NCI-H774 (cell line): ENCODE data around the gene STK32C.
"Not testable (repeated sequence)": the region's sequence is repeated elsewhere in the genome, so short reads cannot be mapped to it uniquely, and the experiment has no call there.

Source experiments
- DNase-seq: peaks from one replicate; lab custom pipeline; 2025; lab: John Stamatoyannopoulos, UW

Gene STK32C

DNA sequence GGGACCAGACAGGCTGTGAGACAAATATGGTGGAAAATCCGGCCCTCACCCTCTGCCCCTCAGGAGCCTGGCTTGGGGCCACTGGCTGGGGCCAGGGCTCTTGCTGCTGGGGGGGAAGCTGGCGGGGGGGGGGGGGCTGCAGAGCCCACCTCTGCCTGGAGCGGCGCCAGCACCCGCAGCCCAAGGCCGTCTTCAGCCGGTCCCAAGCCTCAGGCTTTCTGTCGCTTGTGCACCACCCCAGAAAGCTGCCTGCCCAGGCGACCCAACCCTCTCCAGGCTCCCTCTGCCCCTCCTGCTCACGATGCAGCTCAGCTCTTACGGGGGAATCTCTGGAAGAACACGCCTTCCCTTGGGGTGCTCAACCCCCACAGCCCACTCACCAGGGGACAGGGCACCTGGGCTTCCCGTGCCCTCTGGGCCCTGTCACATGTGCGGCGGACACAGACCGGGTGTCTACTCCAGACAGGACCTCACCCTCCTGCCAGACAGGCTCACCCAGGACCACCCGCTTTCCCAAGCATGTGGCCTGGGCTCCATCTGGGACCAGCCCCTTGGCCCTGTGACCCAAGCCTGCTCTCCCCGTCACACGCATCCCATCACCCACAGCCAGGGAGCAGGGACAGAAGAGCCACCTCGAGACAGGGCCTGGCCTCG, 77.1 kb downstream of the STK32C start:
- no peak for DNase-seq

DNA sequence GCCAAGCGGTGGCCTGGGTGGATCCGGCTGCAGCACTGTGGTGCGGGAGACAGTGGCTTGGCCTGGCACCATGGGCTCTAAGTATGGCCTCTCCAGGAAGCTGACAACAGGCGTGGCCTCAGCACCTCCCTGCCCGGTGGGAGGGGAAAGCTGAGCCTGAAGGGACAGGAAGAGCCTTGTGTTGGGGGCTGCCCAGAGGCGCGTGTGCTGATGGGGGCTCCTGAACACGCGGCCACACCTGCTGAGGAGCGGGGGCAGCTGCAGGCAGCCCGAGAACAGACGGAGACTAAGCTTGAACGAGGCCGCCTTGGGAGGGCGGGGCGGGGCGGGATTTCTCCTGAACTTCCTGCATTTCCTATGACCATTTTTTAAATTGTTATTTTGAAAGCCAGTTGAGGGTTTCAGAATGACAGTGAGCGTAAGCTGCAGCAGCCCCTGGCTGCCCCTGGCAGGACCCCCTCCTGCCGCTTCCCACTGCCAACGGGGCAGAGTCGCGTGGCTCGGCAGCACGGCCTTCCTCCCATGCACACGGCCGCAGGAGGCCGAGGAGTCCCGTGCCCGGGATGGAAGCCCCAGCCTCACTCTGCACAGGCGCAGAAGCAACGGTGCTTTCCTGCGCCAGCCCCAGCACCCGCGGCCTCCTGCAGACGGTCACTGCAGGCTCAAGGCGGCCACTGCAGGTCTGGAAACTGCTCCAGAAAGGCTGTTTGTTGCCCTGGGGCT, 77.8 kb downstream of the STK32C start:
- DNase-seq, result no peak

DNA sequence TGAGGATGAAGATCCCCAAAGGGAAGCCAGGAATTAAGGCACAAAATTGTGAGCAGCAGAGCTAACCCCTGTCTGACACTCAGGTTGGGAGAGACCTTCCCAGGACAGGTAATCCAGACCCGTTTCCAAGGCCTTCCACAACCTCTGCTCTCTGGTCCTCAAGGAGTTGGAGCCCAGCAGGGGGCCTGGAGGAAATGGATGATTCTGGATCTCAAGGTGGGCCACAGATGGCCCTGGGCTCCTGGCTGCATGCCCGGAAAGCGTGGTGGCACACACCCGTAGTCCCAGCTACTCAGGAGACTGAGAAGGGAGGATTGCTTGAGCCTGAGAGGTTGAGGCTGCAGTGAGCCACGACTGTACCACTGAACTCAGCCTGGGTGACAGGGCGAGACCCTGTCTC, 78.7 kb downstream of the STK32C start:
- DNase-seq, result no peak

DNA sequence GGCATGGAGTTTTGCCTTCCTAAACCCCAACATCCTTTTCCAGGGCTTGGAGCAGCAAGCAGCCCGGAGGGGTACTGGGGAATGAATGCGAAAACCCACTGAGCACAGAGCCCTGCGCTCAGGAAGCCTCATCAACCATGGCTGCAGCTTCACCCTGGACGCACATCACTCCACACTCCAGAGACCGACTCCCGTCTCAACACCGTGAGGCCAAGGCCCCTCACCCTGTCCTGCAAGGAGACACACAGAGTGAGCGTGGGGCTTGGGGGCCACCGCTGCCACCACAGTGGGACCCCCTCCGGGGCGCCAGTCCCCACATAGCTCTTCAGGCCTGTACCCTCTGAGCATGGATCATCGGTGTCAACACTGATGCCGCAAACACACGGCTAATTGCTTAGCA, 79.1 kb downstream of the STK32C start:
- no peak for DNase-seq

DNA sequence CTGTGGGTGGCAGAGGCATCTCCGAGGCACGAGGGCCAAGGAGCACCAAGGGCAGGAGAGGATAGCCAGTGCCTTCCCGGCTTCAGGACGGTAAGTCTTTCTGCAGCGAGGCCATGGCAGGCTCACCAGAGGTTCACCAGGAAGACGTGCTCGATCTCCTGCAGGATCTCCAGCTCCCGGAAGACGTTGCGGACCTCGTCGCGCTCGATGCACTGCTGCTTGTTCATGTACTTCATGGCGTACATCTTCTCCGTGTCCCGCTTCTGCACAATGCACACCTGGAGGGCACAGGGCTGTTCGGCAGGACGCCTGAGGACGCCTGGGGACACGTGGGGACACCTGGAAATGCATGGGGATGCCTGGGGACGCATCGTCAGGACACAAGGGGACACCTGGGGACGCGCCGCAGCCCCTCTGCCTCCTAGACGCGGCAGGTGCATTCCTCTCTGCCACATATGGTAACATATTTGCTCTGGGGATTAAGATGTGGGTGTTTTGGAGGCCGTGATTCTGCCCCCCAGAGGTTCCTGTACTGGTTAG, 79.8 kb downstream of the STK32C start:
- no peak for DNase-seq

DNA sequence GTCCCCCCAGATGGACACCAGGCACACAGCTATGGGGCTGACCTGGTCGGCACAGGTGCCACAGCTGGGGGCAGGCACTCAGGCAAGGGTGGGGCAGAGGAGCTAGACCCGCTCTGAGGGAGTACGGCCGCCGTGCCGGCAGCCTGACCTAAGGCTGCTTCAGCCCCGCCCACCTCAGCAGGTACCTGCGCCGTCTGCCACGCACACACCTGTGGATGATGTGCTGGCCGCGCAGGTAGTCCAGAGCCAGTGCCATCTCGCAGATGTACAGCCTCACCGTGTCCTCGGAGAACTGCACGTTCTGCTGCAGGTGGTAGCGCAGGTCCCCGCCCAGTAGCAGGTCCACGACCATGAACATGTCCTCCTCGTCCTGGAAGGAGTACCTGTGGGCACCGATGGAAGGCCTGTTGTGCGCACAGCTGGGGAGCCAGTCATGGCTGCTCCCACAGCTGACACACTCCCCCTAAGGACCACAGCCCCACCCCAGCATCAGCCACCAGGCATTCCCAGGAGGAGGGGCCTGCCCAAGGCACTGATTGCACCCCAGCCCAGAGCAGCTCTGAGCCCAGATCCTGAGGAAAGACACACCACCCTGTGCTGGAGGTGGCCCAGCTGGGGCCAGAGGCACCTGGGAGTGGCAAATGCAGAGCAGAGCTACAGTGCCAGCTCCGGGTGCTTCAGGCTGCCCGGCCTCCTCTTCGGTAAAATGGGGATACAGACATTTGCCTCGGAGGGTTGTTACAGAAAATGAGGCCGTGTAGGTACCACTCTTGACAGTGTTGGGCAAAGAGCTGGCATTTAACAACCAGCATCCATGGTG, 81.0 kb downstream of the STK32C start:
- DNase-seq, result no peak

DNA sequence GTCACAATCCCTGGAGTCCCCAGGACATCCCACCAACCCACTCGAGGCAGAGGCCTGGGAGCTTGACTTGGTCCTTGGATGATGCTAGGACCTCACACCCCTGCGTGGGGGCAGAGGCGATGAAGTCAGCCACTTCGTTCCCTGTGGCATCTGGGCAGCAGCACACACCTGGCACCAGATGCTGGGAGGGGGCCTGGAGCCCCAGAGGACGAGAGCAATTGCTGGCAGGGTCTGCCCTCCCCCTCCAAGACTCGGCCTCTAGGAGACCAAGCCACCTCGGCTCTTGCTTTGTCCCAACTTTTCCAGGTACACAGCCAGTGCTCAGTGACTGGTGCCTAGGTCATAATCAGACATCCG, 81.9 kb downstream of the STK32C start:
- no peak for DNase-seq

DNA sequence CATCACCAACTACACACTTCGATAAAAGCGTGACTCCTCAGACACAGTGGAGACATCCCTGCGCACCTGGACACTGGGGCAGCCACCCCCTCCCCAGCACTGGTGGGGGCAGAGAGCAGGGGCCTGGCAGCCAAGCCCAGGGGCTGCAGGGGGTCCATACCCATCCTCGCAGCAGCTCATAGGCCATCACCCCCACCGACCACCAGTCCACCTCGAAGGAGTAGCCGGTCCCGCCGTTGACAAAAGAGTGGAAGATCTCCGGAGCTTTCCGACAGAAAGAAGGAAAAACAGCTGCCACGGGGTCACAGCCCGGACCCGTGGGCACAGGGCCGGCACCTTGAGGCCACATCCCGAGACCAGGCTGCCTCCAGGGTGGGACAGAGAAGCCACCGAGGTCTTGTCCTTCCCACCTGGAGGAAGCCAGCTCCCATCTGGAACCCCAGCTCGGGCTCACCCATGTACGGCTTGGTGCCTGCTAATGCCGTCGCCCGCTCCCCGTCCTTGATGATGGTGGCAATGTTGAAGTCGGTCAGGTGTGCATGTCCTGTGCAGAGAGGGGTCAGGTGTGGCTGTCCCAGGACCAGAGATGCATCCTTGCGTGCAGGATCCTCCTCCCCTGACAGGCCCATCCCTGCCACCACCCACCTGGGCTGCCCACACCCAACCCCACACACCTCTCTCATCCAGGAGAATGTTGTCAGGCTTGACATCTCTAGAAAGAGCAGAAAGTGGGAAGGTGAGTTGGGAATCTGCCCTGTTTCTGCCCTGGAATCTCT, 82.5 kb downstream of the STK32C start:
- no peak for DNase-seq

DNA sequence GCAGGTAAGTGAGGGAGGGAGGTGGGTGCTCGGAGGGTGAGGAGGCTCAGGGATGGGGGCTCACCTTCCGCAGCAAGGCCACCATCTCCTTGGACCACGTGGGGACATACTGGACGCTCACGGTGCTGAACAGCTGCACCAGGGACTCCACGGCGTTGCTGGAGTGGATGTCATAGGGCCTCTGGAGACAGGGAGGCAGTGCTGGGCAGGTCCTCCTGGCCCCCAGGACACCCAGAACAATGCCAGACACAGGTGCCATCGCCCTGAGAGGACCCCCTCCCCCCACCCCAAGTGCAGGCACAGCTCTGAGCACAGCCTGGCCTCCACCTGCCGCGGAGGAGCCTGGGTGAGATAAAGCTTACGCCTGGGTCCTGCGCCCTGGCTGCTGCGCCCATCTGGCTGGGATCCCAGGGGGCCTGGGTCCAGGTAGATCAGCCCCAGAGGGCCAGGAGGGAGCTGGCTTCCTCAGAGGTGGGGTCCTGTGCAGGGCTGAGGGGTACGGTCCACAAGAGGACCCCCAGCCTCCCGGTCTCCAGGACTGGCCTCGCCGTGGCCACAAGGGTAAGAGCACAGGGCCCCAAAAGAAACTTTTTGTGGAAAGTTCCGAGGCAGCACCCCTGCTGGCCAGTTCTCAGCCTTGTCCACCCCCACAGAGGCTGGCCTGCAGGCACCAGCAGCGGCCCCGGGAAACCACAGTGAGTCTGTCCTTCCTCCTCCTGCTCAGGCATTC, 83.2 kb downstream of the STK32C start:
- DNase-seq, result no peak

DNA sequence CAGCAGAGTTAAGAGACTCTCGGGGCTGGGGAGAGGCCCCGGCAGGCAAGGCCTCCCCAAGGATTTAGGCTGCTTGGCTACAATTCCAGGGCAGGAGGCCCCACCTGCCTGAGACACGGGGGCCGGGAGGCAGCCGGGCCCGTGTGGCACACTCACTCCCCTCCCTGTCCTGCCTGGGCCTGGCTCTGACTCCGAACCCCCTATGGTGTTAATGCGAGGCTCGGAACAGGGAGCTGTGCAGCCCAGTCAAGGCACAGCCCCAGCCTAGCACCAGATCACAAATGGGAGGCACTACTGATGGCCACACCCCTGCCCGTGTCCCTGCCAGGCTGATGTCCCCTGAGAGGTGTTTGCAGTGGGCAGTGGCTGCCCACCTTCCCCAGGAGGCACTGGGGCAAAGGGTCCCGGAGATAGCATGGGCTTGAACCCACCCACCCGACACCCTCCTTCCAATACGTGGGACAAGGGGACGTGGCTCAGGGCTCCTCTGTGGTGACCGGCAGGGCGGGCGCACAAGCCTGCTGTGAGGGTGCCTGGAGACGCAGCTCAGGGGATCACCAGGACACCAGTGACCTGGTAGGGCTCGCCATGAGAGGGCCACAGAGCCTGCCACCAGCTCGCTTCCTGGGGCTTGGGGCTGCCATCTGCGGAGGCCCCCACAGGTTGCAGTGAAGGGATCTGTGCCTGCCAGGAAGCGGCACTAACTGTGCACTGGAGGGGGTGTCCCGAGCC, 84.0 kb downstream of the STK32C start:
- DNase-seq, result no peak

DNA sequence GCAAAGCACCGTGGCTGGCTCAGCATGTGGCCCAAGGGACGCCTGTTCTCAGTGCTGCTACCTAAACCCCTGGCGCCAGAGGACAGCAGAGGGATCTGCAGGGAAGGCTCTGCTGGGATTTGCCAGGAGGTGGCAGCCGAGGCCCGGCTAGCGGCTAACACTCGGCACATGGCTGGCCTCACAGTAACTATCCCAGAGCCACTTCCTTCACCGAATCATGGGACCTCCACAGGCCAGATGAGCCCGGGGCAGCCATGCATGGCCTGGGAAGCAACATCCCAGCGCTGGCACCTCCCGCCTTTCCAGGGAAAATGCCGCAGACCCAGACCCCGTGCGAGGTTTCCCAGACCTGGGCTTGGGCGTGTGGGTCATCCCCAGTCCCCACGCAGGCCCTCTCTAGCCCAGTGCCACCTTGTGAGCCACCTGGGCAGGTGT, 84.6 kb downstream of the STK32C start:
- DNase-seq, result no peak

DNA sequence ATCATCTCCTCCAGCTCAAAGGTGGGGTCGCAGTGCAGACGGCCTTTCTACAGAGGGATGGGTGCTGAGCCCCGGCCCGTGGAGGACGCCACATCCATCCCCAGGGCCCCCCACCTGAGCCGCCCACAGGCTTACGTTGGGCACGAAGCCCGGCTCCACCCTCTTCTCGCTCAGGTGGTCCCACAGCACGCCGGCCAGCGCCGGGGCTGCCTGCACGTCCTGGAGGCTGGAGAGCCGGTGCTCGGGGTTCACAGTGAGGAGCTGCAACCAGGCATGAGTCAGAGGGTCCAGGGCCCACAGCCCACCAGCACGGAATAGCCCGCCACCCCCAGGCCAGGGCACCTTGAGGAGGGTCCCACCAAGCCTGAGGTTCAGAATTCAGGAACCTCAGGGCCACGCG, 85.0 kb downstream of the STK32C start:
- DNase-seq, result no peak

DNA sequence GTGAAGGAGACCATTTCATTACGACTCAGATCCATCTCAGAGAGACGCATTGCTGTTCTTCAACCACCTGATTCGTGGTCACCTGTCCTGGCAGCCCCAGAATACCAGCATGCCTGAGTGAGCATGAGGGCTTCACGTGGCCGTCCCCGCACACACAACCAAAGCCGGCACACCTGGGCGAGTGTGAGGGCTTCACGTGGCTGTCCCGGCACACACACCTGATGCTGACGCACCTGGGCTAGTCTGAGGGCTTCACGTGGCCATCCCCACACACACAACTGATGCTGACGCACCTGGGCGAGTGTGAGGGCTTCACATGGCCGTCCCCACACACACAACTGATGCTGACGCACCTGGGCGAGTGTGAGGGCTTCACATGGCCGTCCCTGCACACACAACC, 86.8 kb downstream of the STK32C start:
- not testable (repeated sequence) for DNase-seq

DNA sequence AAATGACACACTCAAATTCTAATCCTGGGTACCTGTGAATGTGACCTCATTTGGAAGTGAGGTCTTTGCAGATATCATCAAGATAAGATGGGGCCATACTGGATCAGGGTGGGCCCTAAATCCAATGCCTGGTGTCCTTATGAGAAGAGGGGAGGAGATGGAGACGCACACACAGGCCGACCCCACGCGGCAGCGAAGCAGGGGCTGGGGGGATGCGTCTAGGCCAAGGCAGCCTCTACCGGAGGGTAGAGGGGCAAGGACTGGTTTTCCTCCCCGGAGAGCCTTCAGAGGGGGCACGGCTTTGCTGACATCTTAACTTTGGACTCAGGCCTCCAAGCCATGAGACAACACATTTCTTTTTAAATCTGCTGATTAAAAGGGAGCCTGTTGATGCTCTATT, 87.7 kb downstream of the STK32C start:
- no peak for DNase-seq

DNA sequence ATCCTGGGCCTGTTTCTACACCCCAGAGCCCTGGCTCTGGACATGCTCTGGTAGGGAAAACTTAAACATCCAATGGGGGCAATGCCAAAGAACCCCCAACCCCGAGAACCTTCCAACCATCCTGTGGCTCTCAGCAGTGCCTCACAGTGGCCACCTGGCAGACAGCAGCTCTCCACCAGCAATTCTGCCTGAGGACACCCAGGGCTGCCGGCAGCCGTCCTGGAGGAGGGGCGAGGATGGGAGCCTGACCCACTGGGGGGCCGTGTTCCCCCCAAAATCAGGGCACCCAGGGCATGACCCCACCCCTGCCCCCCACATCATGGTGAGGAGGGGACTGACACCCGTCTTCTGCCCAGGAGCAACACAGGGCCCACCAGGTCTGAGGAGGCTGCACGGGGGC, 88.3 kb downstream of the STK32C start:
- no peak for DNase-seq

DNA sequence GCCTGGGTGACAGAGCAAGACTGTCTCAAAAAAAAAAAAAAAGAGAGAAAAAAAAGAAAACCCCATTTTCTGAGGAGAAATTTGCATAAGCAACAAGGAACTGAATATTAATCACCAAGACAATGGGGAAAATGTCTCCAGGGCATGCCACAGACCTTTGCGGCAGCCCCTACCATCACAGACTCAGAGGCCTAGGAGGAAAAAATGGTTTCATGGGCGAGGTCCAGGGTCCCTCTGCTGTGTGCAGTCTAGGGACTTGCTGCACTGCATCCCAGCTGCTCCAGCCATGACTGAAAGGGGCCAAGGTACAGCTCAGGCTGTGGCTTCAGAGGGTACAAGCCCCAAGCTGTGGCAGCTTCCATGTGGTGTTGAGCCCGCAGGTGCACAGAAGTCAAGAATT, 91.3 kb downstream of the STK32C start:
- not testable (repeated sequence) for DNase-seq

DNA sequence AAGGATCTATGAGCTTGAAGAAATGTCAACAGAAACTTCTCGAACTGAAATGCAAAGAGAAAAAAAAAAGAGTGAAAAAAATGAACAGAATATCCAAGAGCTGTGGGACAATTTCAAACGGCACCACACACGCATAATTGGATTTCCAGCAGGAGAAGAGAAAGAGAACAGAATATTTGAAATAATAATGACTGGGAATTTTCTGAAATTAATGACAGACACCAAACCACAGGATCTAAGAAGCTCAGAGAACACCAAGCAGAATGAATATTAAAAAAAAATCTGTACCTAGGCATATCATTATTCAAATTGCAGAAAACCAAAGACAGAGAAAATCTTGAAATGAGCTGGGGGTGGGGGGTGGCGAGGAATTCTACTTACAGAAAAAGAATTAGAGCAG, 93.8 kb downstream of the STK32C start:
- DNase-seq, result no peak

DNA sequence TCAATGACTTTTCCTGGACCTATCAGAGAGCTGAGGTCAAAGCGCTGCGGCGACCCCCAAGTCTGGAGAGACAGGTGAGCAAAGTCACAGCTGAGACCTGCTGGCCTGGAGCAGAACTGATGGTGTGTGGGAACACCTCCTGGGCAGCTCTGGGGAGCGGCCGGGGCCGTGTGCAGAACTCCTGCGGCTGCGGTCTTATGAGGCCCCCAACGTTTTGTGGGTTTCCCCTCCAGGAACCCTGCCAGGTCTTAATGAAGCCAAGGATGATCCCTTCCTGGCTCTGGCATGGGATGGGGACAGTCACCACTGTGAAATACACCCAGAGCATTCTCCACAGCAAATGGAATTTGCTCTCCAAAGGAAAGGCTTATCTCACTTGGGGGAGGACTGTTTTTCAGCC, 94.9 kb downstream of the STK32C start:
- DNase-seq, result no peak

DNA sequence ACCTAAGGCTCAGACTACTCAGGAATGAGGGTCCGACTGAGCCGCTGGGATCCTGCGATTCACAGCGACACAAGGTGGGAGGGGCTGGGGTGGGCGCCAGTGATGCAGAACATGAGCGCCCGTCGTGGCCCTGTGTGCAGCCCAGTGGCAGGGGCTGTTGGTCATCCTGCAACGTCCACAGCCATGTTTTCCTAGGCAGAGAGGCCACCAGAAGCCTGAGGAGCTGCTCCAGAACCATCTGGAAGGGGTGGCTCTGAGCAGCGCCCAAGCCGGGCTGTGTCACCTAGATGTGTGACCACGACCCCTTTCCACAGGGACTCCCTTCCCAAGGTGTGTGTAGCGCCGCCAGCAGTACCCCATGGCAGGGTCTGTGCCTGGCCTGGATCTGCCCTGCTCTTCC, 96.5 kb downstream of the STK32C start:
- no peak for DNase-seq

DNA sequence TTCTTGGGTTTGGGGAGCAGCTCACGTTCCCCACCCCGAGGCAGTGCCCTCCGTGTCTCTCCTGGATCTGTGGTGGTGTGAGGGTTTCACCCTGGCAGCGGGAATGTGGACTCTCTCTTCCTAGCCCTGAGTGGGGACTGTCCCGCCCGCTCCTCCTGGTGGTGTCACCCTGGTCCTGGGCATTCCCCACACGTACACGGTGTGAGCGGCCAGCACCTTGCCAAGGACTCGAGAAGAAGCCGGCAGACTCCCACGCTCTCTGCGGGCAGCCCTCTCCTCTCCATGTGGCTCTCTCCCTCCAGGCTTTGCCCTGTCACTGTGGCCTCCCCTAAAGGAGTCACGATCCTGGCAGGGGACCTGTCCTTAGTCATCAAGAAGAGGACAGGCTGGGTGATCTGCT, 97.0 kb downstream of the STK32C start:
- no peak for DNase-seq
